CD14-positive monocyte (primary cell): Measurements from ENCODE around the gene CHST11. TPM values are rescaled to one million over a fixed set of nuclear protein-coding genes. Genes with fewer than 3 reads are reported as not detected.
A peak's percentile ranks its signal among the peaks of the same experiment; 100 is the strongest.

Source experiments
- DNase-seq, 3 donors: peaks; one replicate each; pipeline ENCODE4 v3.0.0-alpha.2; 2011 to 2022
- H2AFZ ChIP-seq: 2 replicates; pipeline ENCODE4 v1.6.0; 2012; ENCODE audit warnings: mild to moderate bottlenecking, low read depth, low read length, inconsistent platforms; ENCODE audit not compliant: insufficient read depth, poor library complexity, severe bottlenecking
- H3K27ac ChIP-seq, 2 donors: 1 replicate in 1 of 2; 2 replicates in 1 of 2; pipeline ENCODE4 v1.5.1; 2012 to 2013; ENCODE audit warnings: low read length in 2 of 2, control low read depth in 1 of 2, inconsistent platforms in 1 of 2, low read depth in 1 of 2, mild to moderate bottlenecking in 1 of 2
- H3K27me3 ChIP-seq, 2 donors: one replicate each; pipeline versions ENCODE4 v1.6.0 to v1.6.1; 2011 to 2013; ENCODE audit warnings: low read length in 2 of 2; ENCODE audit not compliant: control insufficient read depth in 2 of 2, insufficient read depth in 2 of 2
- H3K36me3 ChIP-seq, 2 donors: replicated peaks in 1 of 2; 1 replicate in 1 of 2; 2 replicates in 1 of 2; pipeline versions ENCODE4 v1.5.1 to v1.6.1; 2012 to 2013; ENCODE audit warnings: low read length in 2 of 2, control low read depth in 1 of 2, inconsistent platforms in 1 of 2, mild to moderate bottlenecking in 1 of 2; ENCODE audit not compliant: insufficient read depth in 2 of 2, control insufficient read depth in 1 of 2
- H3K4me1 ChIP-seq, 2 donors: 1 replicate in 1 of 2; 2 replicates in 1 of 2; pipeline versions ENCODE4 v1.5.1 to v1.6.1; 2012 to 2013; ENCODE audit warnings: low read length in 2 of 2, control low read depth in 1 of 2, inconsistent platforms in 1 of 2, mild to moderate bottlenecking in 1 of 2, moderate library complexity in 1 of 2; ENCODE audit not compliant: insufficient read depth in 2 of 2, control insufficient read depth in 1 of 2
- H3K4me2 ChIP-seq: replicated peaks from 2 replicates; pipeline ENCODE3; 2012; ENCODE audit warnings: low read length, moderate library complexity, mild to moderate bottlenecking; ENCODE audit not compliant: poor library complexity, severe bottlenecking; ENCODE audit errors: extremely low read depth
- H3K4me3 ChIP-seq, 3 experiments: fragments of 200-600 bp in 1 of 3; sonication (generic) in 1 of 3; replicated peaks in 1 of 3; 1 replicate in 2 of 3; 2 replicates in 1 of 3; pipeline ENCODE4 v1.5.1; 2011 to 2013; ENCODE audit warnings: low read length in 3 of 3, mild to moderate bottlenecking in 3 of 3, control low read depth in 2 of 3, low read depth in 2 of 3, inconsistent platforms in 1 of 3, moderate library complexity in 1 of 3
- H3K79me2 ChIP-seq: 2 replicates; pipeline ENCODE4 v1.6.0; 2012; ENCODE audit warnings: mild to moderate bottlenecking, control low read depth, inconsistent platforms, low read length, moderate library complexity; ENCODE audit not compliant: insufficient read depth
- H3K9ac ChIP-seq: 2 replicates; pipeline ENCODE4 v1.6.0; 2017; ENCODE audit warnings: low read length, mild to moderate bottlenecking; ENCODE audit not compliant: insufficient read depth, poor library complexity, severe bottlenecking
- H3K9me3 ChIP-seq, 2 donors: replicated peaks in 1 of 2; 1 replicate in 1 of 2; 2 replicates in 1 of 2; pipeline versions ENCODE4 v1.5.1 to v1.6.1; 2012 to 2013; ENCODE audit warnings: low read length in 2 of 2, control low read depth in 1 of 2; ENCODE audit not compliant: control insufficient read depth in 1 of 2, insufficient read depth in 1 of 2
- H4K20me1 ChIP-seq: 2 replicates; pipeline ENCODE4 v1.6.0; 2012; ENCODE audit warnings: mild to moderate bottlenecking, low read length, control low read depth, moderate library complexity; ENCODE audit not compliant: insufficient read depth
- H3K27ac Mint-ChIP-seq, 7 donors: one replicate each; pipeline ENCODE4 v1.8.0; 2020; ENCODE audit warnings: mild to moderate bottlenecking in 7 of 7, mixed read lengths in 7 of 7, moderate library complexity in 6 of 7, inconsistent platforms in 2 of 7
- H3K27me3 Mint-ChIP-seq, 3 donors: one replicate each; pipeline ENCODE4 v1.8.0; 2021 to 2022; ENCODE audit warnings: low read depth in 3 of 3, mild to moderate bottlenecking in 3 of 3, mixed read lengths in 3 of 3, moderate library complexity in 3 of 3, inconsistent platforms in 1 of 3
- H3K36me3 Mint-ChIP-seq, 2 donors: one replicate each; pipeline ENCODE4 v1.8.0; 2020; ENCODE audit warnings: mixed read lengths in 2 of 2, inconsistent platforms in 1 of 2, mild to moderate bottlenecking in 1 of 2
- H3K4me1 Mint-ChIP-seq: one replicate; pipeline ENCODE4 v1.8.0; 2020; ENCODE audit warnings: mild to moderate bottlenecking, mixed read lengths
- H3K4me3 Mint-ChIP-seq, 2 donors: one replicate each; pipeline ENCODE4 v1.8.0; 2020; ENCODE audit warnings: mild to moderate bottlenecking in 2 of 2, mixed read lengths in 2 of 2, moderate library complexity in 1 of 2
- H3K9me3 Mint-ChIP-seq, 7 donors: one replicate each; pipeline ENCODE4 v1.8.0; 2020 to 2022; ENCODE audit warnings: mixed read lengths in 7 of 7, mild to moderate bottlenecking in 6 of 7, moderate library complexity in 6 of 7, inconsistent platforms in 2 of 7
- WGBS: methylation state at CpG from one replicate; pipeline ENCODE4 v1.1.5; 2013; ENCODE audit warnings: missing lambda C conversion rate; ENCODE audit not compliant: insufficient coverage; 5-methylcytosine and 5-hydroxymethylcytosine counted together
- intact Hi-C, 2 donors: fragments of 100-400 bp; cut with micrococcal nuclease; formaldehyde crosslinking; loops; one replicate each; pipeline versions ENCODE4 v1.15.0 to v1.15.1; 2023
- polyA plus RNA-seq, 3 donors: library from polyadenylated mRNA; depleted of rRNA in 1 of 3; unstranded in 2 of 3; stranded (reverse) in 1 of 3; fragments of 300-500 nt in 2 of 3; fragments of >200 nt in 1 of 3; fragmentation: Illumina TruSeq in 2 of 3; gene quantifications; 1 replicate in 2 of 3; 2 replicates in 1 of 3; pipeline ENCODE4 v1.2.3, GENCODE V29; 2012 to 2021
- TF ChIP-seq, protein P1 (sequence below): fragments of 200-600 bp; IDR thresholded peaks from one replicate; pipeline ENCODE4 v1.8.0; 2022; ENCODE audit warnings: antibody characterized with exemption, mild to moderate bottlenecking

CHST11 gene
- polyA plus RNA-seq, 3 donors: 44.4 to 66.6 (median 48.4) TPM

DNA sequence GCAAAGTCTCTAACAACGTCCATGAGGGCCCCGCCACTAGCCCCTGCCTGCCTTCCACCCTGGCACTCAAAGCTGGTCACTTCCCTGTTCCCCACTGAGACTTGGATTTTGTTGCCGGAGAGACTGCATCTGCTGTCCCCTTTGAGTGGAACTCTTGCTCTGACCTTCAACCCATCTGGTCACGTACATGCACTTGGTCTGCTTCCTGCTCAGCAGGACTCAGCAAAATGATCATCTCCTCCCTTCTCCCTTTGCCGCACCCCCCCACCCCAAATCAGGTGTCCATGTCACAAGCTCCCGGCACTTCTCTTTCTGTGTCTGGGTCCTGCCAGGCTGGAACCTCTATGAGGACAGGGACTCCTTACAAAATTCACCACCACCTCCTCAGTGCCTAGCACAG lies 180.9 kb downstream of the CHST11 start:
- peak overlapping the region in 1 of 3 experiments; percentile 22 for H3K4me3 ChIP-seq

DNA sequence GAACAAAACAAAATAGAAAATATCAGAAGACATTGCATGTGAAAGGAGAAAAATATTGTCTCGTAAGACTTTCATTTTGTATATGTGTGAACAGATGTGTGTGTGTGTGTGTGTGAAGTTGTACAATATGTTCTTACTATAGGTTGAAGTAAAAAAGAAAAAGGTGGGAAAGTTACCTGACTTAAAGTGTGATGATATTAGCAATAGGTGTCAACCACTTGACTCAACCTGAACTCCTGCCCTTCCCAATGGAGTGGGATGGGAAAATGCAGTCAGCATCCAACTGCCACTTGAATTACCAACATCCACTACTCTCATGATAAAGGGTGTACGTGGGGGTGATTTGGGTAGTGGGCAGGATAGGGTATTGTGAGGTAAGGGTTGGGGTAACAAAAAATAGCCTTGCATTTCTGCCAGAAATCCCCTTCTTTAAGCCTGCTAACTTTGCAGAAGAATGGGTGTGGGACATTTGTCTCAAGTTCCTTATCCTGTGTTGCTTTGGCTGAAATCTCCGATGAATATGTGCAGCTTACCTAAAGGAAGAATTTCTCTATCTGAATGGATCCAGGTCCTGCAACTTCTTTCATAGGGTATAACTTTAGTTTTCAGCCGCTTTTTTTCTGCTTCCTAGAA lies 181.6 kb downstream of the CHST11 start:
- H3K27me3 ChIP-seq: no peaks in the 10 kb centered on the region
- H3K9ac ChIP-seq: no peak overlapping the region
- peak overlapping the region; percentile 47 for H3K4me2 ChIP-seq
- H3K27ac ChIP-seq: peak overlapping the region; percentile 63 to 98
- H3K79me2 ChIP-seq: peaks cover 88% of the 10 kb centered on the region
- no peaks in the 10 kb centered on the region for H3K36me3 ChIP-seq
- H3K4me3 Mint-ChIP-seq: peak overlapping the region in 1 of 2 donors; percentile 62
- whole genome bisulfite sequencing: 43% methylated on average over 2 of the region's 4 CpGs
- TF ChIP-seq, protein P1, sequence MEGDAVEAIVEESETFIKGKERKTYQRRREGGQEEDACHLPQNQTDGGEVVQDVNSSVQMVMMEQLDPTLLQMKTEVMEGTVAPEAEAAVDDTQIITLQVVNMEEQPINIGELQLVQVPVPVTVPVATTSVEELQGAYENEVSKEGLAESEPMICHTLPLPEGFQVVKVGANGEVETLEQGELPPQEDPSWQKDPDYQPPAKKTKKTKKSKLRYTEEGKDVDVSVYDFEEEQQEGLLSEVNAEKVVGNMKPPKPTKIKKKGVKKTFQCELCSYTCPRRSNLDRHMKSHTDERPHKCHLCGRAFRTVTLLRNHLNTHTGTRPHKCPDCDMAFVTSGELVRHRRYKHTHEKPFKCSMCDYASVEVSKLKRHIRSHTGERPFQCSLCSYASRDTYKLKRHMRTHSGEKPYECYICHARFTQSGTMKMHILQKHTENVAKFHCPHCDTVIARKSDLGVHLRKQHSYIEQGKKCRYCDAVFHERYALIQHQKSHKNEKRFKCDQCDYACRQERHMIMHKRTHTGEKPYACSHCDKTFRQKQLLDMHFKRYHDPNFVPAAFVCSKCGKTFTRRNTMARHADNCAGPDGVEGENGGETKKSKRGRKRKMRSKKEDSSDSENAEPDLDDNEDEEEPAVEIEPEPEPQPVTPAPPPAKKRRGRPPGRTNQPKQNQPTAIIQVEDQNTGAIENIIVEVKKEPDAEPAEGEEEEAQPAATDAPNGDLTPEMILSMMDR: no peak
- peak overlapping the region; percentile 92 to 99 (median 97) for H3K27ac Mint-ChIP-seq
- H3K27me3 Mint-ChIP-seq: peaks cover 0 to 3% (median 0%) of the 10 kb centered on the region in 3 donors
- peaks cover 0 to 3% (median 2%) of the 10 kb centered on the region in 7 donors for H3K9me3 Mint-ChIP-seq
- H3K4me1 ChIP-seq: peaks cover 70 to 75% of the 10 kb centered on the region in 2 donors
- H3K4me1 Mint-ChIP-seq: peaks cover 76% of the 10 kb centered on the region
- intact Hi-C loops: no loop called here
- H3K9me3 ChIP-seq: peaks cover 0 to 4% of the 10 kb centered on the region in 2 donors
- H4K20me1 ChIP-seq: peaks cover 24% of the 10 kb centered on the region
- peak overlapping the region in 1 of 3 experiments; percentile 22 for H3K4me3 ChIP-seq
- H2AFZ ChIP-seq: no peak overlapping the region
- peaks cover 15 to 29% of the 10 kb centered on the region in 2 donors for H3K36me3 Mint-ChIP-seq
- DNase-seq: peak; percentile 30 to 58 (median 43)

More for the DNA sequence above, 180.9 kb downstream of the CHST11 start:
- peaks cover 0 to 3% (median 2%) of the 10 kb centered on the region in 7 donors for H3K9me3 Mint-ChIP-seq
- peak overlapping the region; percentile 62 to 64 for H3K4me3 Mint-ChIP-seq
- intact Hi-C loops: no loop called here
- H4K20me1 ChIP-seq: peaks cover 27% of the 10 kb centered on the region
- no peaks in the 10 kb centered on the region for H3K36me3 ChIP-seq
- peak overlapping the region; percentile 19 for H3K9ac ChIP-seq
- no peak overlapping the region for H2AFZ ChIP-seq
- H3K9me3 ChIP-seq: peaks cover 0 to 4% of the 10 kb centered on the region in 2 donors
- peak overlapping the region; percentile 92 to 99 (median 97) for H3K27ac Mint-ChIP-seq
- peaks cover 0 to 3% (median 0%) of the 10 kb centered on the region in 3 donors for H3K27me3 Mint-ChIP-seq
- H3K4me1 Mint-ChIP-seq: peaks cover 74% of the 10 kb centered on the region
- peak overlapping the region; percentile 47 for H3K4me2 ChIP-seq
- peaks cover 17 to 33% of the 10 kb centered on the region in 2 donors for H3K36me3 Mint-ChIP-seq
- no peaks in the 10 kb centered on the region for H3K27me3 ChIP-seq
- peak overlapping the region; percentile 63 to 98 for H3K27ac ChIP-seq
- WGBS: 18% methylated on average over 6 of the region's 6 CpGs
- H3K79me2 ChIP-seq: peaks cover 91% of the 10 kb centered on the region
- peak; percentile 68 to 78 (median 75) for DNase-seq
- H3K4me1 ChIP-seq: peaks cover 63 to 67% of the 10 kb centered on the region in 2 donors
- TF ChIP-seq, protein P1: no peak
